ENCODE results near the gene DDHD1.
A peak's percentile ranks its signal among the peaks of the same experiment; 100 is the strongest.
"Not testable (repeated sequence)": the region's sequence is repeated elsewhere in the genome, so short reads cannot be mapped to it uniquely, and the experiment has no call there.

Gene DDHD1

DNA sequence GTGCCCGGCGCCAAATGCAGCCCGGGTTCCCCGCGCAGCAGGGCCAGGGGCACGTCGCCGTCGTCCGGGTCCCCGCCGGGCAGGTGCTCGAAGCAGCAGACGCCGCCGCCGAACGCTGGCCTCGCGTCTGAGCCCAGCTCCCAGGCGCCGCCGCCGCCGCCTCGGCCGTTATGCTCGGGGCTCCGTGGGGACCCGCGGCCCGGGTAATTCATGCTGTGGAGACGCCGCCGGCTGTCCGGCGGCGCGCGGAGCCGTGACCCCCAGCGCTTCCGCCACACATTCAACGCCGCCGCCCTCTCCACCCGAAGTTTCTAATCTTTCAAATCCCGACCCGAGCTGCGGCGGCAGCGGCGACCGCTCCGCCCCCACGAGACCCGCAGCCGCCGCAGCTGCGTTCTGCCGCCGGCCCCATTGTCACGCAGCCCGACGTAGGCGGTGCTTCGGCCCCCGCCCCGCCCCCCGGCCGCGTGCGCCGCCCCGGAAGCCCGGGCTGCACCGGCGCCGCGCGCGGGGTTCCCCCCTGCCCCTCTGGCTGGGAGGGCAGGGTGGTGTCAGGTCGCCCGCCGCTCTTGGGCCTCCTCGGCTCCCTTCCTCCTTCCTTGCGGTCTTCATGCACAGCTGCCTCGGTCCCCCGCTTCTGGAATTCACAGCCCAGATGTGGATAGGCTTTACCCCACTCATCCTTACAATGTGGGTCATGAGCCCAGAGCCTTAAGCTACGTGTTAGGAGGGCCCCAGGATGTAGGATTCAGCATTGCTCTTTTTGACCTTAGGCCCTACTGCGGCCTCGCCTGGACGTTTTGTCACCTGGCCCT, at the start of gene DDHD1:
DDHD1 (minus strand) TSS at position 437 of the 815 bp plus-strand sequence; CDS start at position 212, 225 bp downstream.
- DNase-seq (ENCODE audit: low read depth): peak; percentile 44

DNA sequence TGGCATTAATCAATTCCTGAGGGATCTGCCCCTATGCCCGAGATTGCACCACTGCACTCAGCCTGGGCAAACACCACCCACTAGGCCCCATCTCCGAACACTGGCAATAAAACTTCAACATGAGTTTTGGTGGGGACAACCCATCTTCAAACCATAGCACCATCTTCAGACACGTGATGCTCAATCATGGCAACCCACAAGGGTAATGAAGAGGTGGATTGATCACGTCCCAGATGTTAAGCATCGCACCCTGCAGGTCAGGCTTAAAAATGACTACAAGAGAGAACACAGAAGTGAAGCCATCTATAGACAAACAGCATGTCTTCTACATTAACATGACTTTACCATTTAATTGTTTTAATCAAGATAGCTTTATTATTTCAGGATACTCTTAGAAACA, 42.8 kb upstream of the DDHD1 start:
- no peak for DNase-seq (ENCODE audit: low read depth)

DNA sequence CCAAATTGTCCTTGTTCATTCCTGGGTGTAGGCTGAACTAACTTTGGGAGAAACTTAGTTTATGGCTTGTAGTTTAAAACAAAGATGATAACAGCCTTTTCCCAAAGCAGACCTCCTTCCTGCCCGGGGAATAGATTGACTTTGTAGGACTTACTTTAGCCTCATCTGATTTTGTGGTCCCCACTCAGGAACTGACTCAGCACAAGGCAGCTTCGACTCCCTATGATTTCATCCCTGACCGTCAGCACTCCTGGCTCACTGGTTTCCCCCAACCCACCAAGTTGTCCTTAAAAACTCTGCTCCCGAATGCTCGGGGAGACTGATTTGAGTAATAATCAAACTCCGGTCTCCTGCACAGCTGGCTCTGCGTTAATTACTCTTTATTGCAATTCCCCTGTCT, 40.1 kb upstream of the DDHD1 start:
- peak; percentile 36 for DNase-seq (ENCODE audit: low read depth)

DNA sequence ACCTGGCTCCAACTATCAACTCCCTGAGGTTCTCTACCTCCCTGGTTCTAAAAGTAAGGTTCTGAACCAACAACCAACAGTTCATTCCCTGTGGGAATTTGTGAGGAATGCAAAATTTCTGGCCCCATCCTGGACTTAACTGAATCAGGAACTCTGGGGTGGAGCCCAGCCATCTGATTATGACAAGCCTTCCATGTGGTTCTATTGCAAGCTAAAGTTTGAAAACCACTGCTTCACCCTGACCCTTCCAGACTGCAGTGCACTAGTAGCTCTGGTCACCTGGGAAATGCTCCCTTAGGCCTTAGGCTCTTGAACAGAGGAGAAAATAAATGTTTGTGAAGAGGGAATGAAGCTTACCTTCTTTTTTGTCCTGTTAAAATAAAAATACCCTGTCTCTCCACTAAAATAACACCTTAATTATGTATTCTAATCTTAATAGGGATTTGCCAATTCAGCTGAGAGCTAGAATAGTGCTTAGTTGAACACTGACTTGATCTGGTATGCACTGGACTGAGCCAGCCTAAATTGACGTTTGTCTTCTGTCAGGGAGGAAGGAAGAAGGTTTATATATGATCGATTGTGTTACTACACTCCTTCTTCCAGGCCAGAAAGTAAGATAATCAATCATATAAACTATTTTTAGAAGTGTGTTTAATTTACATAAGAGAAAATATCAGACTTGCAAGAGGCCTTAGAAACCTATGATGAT, 39.1 kb upstream of the DDHD1 start:
- DNase-seq (ENCODE audit: low read depth): no peak

DNA sequence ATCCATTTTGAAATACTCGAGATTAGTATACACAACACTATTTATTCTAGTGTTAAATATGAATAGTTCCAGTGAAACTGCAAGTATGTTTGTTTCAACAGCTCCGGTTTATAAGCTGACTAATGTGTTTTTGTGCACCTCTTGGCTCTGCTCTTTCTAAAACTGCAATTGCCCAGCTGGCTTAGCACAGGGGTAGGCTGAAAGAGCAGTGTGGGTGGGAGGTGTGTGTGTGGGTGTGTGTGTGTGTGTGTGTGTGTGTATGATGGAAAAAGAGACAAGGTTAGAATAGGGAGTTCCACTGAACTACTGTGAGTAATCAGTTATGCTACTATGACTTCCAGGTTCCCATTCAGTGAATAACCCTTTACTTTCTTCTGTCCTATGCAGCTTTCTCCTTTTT, 37.8 kb upstream of the DDHD1 start:
- peak; percentile 42 for DNase-seq (ENCODE audit: low read depth)

DNA sequence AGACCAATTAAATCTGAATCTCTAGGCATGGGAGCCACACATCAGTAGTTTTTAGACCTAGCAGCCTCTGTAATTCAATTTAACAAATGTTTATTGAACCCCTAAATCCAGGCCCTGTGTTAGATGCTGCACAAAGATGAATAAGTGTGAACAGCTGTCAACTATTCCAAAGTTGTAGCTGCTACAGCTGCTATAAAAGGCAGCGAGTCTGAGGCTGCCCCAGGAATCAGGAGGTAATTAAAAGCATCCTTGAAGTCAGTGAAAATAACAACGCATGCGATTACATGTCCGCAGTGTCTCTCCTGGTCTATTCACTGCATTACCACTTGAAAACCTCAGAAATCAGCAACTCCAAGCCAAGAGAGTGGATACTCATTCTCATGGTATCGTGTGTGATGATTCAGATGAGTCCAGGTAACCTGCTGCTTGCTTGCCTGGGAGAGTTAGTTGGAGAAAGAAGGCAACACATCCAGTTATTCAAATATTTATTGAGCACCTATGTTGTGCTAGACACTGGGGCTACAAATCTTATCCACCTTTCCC, 34.9 kb upstream of the DDHD1 start:
- DNase-seq (ENCODE audit: low read depth): no peak

DNA sequence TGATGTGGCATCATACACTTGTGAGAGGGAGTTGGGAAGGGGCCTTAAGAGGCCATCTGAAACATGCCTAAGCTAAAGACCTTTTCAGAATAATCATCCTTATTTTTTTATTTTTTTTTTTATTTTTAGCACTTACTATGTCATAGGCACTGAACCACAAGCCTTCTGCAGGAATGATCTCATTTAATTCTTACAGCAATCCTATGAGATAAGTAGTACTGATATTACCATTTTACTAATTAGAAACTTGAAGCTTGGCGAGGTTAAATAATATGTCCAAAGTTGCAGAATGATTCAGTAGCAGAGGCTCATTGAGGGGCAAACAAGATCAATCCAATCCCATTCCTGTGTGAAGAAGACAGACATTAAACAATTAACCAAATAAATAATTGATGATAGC, 33.4 kb upstream of the DDHD1 start:
- no peak for DNase-seq (ENCODE audit: low read depth)

DNA sequence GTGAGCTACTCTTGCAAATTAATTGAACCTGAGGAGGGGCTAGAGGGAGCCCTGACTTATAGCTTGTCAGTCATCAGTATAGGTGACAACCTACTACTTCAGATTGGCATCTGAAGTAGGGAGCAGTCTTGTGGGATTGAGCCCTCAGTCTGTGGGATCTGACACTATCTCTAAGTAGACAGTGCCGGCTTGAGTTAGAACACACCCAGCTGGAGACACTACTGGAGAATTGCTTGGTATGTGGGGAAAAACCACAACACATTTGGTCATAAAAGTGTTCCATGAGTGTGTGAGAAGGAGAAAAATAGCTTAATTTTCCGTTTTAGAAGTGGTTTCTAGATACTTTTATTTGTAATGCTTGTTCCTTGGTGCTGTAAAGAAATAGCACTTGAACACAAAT, 30.5 kb upstream of the DDHD1 start:
- peak; percentile 44 for DNase-seq (ENCODE audit: low read depth)

DNA sequence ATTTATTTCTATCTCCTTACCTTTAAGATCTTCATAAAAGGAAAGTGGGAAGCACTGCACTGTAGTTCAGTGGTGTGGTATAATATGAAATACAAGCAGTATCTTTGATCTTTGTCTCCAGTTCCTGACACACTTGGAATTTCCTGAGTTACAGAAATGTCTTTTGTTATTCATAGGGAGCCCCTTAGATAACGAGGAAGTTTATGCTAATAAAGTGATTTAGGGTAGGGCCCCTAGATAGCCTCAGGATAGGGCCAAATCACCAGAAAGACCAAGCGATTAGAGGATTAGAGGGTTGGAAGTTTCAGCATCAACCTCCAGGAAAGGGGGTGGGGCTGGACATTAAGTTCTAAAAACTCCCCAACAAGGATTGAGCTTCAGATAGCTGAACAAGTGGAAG, 29.9 kb upstream of the DDHD1 start:
- no peak for DNase-seq (ENCODE audit: low read depth)

DNA sequence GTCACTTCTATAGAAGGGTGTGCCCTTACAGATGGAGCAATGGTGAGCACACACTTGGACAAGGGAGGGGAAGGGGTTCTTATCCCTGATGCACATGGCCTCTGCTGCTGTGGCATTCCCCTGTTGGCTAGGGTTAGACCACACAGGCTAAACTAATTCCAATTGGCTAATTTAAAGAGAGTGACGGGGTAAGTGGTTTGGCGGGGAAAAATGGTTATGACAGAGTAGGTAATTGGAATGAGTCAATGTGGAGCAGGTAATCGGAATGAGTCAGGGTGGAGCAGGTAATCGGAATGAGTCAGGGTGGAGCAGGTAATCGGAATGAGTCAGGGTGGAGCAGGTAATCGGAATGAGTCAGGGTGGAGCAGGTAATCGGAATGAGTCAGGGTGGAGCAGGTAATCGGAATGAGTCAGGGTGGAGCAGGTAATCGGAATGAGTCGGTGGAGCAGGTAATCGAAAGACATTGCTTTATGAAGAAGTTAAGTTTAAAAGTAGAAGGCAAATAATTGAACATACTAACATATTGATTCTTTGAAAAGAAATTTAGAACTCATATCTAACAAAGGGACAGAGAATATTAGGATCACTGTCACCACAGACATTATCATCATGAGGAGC, 28.4 kb upstream of the DDHD1 start:
- not testable (repeated sequence) for DNase-seq (ENCODE audit: low read depth)

DNA sequence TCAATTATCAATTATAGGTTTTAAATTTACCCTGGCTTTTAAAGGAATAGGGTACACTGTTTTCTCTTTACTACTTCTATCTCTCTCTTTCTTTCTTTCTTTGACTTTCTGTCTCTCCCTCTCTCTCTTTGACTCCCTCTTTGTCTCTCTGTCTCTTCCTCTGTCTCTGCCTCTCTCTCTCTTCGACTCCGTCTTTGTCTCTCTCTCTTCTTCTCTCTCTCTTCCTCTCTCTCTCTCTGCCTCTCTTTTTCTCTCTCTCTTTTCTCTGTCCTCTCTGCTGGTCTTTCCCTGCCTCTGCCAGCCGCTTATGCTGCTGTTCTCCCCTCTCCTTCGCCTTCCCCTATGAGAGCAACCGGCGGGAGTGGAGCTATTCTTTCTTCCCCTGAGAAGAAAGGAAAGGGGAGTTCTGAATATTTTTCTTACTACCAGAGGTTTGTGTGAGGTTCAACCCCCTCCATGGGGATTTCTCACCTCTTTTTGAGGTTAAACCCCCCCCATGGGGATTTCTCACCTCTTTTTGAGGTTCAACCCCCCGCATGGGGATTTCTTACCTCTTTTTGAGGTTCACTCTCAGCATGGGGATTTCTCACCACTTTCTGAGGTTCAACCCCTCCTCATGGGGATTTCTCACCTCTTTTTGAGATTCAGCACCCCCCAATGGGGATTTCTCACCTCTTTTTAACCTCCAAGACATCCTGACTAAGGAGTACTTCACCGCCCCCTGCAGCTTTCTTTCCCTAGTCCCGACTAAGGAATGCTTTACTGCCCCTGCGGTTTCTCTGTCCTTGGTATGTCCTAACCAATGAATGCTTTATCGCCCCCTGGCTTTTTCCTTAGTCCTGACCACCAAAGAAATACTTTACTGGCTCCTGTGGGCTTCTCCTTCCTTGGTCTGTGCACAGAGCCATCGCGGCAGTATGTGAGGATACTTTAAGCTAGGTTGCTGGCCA, 27.4 kb upstream of the DDHD1 start:
- DNase-seq (ENCODE audit: low read depth): peak; percentile 40

DNA sequence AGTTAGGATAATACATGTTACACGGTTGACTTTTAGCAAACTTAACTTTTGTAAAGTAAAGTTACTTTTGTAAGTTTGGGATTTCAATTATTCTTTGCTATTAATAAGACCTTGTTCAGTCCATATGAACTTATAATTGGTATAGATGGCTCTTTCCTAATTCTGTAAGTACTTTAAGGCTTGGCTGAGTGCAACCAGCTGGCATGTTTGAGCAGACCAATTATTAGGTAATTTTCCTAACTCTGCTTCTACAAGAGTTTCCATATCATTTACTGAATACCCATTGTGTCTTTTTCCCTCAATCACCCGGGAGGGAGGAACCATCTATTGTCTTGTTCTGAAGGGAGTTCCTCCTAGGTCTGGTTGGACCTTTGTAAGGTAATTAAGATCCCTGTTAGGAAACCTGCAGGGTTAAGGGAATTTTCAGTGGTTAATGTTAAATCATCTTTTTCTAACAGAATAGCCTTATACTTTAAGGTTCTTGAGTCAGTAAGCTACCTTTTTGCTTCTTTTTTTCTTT, 26.4 kb upstream of the DDHD1 start:
- DNase-seq (ENCODE audit: low read depth): not testable (repeated sequence)

DNA sequence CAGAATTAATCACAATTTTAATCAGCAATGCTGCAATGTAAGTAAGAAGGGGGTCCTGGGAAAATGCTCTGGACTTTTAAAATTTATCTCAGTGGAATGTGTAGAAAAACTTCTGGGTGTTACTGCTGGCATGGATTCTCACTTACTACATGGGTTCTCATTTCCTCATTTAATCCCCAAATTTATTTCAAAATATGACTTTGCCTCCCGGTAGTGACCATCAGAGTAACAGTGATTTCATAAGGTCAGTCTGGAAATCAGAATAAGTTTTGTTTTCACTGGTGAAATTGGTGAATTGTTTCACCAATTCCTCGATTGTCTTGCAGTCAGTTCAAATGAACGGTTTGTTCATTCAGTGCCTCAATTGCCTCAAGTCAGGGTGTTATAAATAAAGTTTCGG, 22.3 kb upstream of the DDHD1 start:
- DNase-seq (ENCODE audit: low read depth): no peak

DNA sequence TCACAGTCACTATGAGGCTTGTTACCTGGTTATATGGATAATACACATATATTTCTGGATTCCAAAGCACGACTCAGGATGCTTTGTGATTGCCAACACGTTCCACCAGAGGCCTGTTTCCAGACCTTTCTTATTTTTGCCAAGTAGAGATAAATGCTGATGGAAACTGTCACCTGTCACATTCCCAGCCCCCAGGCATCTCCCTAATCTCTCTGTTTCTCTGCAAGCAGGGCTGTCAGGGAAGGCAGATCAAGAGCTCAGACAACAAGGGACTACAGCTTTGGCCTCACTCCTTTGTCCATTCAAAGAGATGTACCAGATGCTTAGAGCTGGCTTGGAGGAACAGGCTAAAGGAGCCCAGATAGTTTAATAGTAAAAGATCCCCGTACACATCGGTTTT, 21.8 kb upstream of the DDHD1 start:
- DNase-seq (ENCODE audit: low read depth): no peak

DNA sequence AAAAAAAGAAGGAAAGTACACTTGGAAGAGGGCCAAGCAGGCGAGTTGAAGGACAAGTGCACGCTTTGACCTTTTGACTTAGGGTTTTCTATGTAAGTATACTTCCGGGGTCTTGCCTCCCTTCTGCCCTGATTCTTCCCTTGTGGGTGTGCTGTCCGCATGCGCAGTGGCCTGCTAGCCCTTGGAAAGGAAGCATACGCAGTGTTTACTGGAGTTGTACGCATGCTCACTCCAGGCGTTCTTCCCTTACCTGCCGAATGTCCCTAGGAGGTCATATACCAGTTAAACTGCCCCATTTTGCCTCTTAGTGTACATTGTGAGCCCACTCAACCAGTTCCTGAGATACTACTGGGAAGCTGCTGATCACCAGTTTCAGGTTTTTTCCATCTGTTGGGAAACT, 15.7 kb upstream of the DDHD1 start:
- no peak for DNase-seq (ENCODE audit: low read depth)

DNA sequence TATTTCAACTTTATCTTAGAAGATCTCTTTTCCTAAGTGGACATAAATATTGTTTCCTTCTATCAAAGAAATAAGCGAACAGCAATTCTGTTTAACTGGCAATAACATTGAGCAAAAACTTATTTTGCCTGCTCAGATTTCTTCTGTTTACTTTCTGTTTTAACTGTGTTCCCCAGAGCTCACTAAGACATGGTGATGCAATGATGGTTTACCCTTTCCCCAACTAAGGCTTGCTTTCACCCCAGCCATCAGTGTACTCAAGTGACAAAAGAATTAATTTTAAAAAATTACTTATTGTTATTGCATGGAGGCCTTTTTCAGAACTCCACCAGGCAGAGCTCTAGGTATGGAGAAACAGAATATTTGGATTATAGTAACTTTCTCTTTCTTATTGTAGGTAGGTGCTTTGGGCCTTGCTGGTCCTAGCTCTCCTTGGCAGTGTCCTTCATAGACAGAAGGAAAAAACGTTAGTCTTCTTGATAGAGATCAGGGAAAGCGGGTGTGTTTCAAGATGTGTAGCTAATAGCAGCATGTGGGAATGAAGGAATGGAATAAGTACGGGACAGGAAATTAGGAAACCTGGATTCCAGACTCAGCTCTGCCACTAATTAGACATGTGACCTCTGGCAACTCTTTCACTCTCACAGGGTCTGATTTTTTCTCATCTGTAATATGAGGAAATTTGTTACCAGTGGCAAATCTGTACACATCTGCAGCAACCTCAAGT, 14.6 kb upstream of the DDHD1 start:
- DNase-seq (ENCODE audit: low read depth): peak; percentile 38

DNA sequence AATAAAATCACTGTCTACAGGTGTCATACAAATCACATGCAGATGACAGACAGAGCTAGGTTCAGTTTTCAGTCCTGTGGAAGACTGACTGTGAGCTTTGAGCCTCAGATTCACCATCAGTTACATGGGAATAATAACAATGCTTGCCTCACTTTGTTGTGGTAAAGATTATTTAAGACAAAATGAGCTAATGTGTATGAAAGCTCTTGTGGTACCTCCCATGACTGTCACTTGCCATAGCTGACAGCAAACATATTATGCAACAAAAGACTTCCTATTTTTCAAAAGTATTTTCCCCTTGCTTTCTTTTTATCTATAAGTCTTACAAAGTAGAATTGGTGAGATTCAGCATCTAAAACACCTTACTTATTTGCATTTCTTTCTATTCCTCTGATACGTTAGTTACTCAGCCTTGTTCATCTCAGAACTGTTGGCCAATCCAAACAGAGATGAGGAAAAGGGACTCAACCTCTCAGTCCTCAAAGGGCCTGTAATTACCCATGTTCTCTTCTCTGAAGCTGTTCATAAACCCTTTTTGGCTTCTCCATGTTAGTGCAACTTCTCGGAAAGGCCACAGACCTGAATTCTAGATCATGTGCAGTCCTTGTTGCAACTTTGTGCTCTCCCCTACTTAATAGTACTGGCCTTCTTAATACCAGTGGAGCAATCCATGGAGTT, 8.8 kb upstream of the DDHD1 start:
- no peak for DNase-seq (ENCODE audit: low read depth)

DNA sequence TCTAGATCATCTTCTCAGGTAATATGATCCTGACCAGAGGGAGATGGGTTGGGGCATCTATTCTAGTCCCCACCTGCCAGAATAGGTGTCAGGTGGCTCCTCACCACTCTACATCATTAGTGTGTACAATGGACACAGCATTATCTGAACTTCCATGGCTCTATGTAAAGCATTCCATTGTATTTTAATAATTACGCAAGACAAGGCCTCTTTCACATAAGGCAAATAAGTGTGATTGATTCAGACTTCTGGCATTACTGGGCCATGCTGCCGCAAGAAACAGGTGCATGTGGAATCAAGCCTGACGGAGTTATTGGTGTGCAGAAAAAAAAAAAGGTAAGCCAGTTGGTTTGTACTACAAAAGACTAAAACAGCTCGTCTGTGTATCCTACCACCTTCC, 3.1 kb upstream of the DDHD1 start:
- no peak for DNase-seq (ENCODE audit: low read depth)

DNA sequence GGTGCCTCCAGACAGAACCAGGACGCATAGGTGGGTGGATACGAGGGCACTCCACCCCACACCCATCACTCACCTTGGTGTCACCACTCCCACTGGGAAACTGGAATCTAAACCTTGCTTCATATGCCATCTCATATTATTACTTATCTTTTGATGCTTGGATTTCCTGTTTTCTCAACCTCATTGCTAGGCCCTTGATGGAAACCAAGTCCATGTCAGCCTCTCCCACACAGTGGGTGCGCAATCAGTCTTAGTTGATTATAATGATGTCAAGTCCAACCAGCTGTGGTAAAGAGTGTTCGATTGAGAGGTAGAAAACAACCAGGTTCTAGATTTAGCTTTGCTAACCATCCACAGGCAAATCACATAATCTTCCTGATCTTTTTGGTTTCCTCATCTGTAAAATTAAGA, 584 bp upstream of the DDHD1 start:
- peak; percentile 43 for DNase-seq (ENCODE audit: low read depth)
